T-helper 9 cell (primary cell): ENCODE results near the gene RPL36.
"Not testable (repeated sequence)": the region's sequence is repeated elsewhere in the genome, so short reads cannot be mapped to it uniquely, and the experiment has no call there.

Experiments
- DNase-seq: peaks from one replicate; pipeline ENCODE4 v3.0.0-alpha.2; 2020

RPL36 gene

DNA sequence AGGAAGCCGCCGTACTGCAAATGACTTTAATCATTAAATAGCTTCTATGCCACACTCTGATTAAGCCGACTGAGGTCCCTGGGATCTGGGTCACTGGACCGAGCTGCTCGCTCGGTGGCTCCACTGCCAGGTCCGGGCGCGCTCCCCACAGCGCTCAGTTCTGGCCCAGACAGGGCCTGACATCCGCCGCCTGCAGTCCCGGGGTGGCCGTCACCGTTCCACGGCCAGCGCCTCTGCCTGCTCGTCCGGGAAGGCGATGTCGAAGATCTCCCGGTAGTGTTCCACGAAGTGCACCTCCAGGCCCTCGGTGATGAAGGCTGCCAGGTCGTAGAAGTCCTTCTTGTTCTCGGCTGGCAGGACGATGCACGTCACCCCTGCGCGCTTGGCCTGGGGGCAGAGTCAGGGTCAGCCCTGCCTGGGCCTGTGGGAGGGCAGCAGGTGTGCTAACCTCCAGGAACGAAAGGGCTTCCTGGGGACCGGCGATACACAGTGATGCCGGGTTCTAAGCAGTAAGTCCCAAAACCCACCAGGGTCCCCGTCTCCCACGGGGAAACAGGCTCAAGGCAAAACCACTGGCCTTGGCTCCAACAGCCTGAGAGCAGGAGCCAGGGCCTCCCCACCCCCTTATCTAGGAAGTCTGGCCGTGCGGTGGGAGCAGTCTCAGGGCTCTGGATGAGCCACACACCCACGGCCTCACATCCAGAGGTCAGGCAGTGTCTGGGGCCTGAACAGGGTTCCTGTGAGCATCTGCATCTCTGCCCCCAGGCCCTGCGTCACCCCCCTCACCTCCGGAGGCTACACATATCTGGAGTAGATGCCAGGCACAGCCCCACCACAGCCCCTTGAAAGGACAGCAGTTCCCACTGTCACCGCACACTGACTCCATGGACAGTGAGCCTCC lies 2.0 kb downstream of the RPL36 start:
- DNase-seq = no peak

GRCh38 chr19:5692723-5693194 lies 2.7 kb downstream of the RPL36 start:
- DNase-seq = no peak

- no peak for DNase-seq
These were observed 3.4 kb downstream of the RPL36 start for GRCh38 chr19:5693195-5694166.

- no peak for DNase-seq
These were observed 4.3 kb downstream of the RPL36 start for GRCh38 chr19:5694167-5694955.

- no peak for DNase-seq
These were observed 5.0 kb downstream of the RPL36 start for GRCh38 chr19:5694956-5695648.

- no peak for DNase-seq
These were observed 5.6 kb downstream of the RPL36 start for GRCh38 chr19:5695649-5696195.

DNA sequence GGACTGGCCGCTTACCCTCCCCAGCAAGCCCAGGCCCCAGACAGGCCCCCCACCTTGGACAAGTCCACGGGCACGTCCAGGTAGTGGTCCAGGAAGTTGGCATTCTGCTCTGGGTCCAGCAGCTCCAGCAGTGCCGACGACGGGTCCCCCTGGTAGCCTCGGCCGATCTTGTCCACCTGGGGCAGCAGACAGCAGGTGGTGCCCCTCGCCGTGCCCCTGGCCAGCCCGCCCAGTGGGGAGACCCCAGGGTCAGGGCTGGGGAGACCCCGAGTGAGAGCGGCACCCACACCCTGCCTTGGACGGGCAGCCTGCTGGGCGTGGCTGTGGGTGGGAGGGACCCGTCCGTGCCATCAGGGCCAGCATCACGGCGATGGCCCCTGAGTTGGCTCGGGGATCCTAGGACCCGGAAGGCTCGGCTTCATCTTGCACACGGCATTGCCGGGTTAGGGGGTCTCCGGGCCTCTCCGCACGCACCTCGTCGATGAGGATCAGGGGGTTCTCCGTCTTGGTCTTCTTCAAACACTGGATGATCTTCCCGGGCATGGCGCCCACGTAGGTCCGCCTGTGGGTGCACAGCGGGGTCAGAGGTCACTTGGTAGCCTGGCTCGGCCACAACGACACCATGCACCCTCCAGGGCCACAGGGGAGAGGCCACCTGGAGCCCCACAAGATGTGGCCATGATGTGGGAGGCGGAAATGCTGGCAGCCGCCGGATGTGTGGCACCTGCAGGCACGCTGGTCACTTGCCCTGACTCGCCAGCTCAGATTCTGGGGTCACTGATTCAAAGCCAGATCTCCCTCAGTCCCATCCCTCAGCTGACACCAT lies 6.3 kb downstream of the RPL36 start:
- DNase-seq = no peak

DNA sequence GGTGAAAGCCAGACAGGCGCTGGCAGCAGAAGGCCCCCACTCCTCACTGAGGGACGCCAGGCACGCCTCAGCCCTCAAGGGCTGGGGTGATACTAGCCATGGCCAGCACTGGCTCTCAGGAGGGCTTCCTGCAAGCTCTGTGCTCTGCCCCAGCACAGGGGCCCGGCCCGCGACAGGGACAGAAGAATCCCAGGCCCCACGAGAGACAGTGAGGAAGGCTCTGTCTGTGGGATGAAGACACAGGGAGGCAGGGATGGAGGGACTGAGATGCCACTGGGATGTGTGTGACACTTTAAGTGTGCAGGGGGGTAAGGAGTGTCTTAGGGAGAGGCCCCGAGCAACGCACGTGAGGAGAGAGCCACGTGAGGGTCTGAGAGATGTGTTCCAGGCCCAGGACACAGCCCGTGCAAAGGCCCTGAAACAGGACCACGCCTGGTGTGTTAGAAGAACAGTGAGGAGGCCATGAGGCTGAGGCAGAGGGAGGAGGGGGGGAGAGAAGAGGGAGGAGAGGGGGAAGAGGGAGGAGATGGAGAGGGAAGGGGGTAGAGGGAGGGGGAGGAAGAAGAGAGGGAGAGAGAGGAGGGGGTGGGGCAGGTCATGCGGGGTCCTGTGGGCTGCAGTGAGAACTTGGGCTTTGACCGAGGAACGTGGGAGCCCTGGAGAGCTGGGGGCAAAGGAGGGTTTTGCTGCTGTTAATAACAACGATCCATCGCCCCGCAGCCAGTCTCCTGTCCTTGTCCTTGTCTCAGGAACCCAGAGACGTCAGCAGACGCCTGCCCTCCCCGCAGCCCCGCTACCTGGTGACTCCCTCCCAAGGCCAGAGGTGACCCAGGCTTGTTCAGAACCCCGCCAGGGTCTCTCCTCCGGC lies 7.2 kb downstream of the RPL36 start:
- no peak for DNase-seq

DNA sequence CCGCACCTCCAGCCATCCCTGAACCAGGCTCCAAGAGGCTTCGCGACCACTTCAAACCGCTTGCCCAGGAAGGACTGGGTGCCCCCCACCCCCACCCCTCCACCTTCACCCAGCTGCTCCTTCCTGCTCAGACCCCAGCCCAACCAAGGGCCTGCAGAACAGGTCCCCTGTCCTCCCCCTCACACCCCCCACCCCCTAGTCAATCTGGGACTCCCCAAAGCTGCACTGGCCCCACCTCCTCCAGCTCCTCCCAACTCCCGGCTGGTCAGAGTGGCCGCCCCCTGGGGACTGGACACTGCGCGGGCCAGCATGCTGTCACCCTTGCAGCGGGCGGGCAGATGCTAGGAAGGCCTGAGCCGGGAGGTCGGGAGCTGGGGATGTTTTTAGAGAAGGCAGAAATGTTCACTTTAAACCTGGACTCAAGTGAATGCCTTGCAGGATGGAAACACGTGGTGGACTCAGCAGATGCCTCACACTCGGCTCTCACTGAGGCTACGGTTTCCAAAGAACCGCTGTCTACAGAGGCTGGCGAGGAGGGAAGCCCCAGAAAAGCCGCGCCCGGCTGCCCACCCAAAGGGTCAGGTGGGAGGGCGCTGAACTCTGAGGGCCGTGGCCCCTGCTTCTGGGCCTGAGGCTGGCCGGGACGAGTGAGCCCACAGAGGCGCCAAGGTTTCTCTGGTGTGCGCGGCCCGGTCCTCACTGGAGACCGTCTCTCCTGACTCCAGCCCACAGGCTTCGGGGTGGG lies 8.0 kb downstream of the RPL36 start:
- DNase-seq = no peak

DNA sequence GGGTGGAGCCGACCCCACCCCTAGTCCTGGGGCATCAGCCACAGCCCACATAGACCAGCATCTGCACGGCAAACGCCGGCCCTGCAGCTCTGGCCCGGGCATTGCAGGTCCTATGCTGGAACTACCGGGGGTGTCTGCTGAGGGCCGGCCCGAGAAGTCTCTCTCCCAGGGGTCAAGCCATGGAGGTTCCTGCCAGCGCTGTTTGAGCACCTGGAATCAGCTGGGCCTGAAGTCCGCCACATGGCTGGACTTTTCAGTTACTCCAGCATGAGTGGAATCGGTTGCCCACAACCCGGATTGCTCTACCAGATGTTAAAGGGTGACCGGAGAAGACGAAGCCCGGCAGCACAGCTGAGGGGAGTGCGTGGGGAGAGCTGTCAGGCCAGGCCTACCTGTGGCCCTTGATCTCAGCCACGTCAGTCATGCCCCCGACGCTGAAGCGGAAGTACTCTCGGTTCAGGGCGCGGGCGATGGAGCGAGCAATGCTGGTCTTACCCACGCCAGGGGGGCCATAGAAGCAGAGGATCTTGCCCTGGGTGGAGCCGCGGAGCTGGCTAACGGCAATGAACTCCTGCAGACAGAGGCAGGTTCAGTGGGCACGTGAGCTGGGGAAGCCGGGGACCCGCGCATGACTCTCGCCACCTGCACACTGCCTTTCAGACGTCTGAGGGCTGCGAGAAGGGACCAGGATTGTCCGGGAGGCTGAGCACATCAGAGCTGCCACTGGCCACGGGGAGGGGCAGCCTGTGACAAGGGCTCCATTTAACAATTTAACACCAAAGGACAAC lies 8.7 kb downstream of the RPL36 start:
- no peak for DNase-seq

GRCh38 chr19:5700455-5701092 lies 10.5 kb downstream of the RPL36 start:
- no peak for DNase-seq

- not testable (repeated sequence) for DNase-seq
These were observed 11.9 kb downstream of the RPL36 start for GRCh38 chr19:5702053-5702410.

- DNase-seq = no peak
These were observed 14.0 kb downstream of the RPL36 start for GRCh38 chr19:5703819-5704818.

- DNase-seq = no peak
These were observed 15.5 kb downstream of the RPL36 start for GRCh38 chr19:5705552-5705951.

DNA sequence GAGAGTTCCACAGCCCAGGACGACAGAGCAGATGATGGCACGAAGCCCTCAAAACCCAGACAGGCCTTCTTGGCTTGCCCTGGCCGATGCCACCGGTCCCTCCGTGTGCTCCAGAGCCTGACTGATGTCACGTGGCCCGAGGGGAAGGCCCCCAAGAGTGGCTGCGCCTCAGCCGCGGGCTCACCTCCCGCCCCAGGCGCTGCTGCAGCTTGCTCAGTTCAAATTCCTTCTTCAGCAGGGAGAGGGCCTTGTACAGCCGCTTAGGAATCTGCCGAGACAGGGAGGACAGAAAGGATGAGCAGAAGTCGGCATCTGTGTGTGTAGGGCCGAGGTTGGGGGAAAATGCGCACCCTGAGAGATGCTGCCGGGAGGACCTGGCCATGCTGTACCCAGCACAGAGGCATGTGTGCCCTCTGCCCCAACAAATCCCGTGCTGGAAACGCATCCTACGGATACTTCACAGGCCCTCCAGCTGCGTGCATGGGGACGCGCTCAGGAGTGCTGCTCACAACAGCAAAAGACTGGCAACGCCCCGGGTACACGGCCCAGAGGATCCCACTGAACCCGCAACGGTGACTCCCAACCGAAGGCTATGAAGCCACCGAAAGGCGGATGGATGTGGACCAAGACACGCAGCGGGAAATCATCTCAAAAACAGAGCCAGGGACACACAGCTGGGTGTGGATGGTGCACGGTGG lies 16.9 kb downstream of the RPL36 start:
- DNase-seq = no peak
